ENCODE measurements around the gene BPNT1. TPM values are rescaled to one million over a fixed set of nuclear protein-coding genes. Genes with fewer than 3 reads are reported as not detected.

Gene BPNT1
- total and polyA plus RNA-seq, 2 of the 13 experiments (the other 11 are each of a cell fraction or from before 2014, with no cell fraction given): 35.2 to 43.9 TPM

- TF ChIP-seq AGO1 (IDR thresholded peaks at IDR 0.05; ENCODE audit: low read depth, low read length, poor library complexity, severe bottlenecking): peak; percentile 35
- TF ChIP-seq ZNF235 (CRISPR knock-in tag; IDR thresholded peaks at IDR 0.05; ENCODE audit: borderline replicate concordance): 0 out of 2 replicates have a peak, but pooled peaks have one; percentile 68
- peak; percentile 74; the same call in 1 of the 2 replicates for TF ChIP-seq ZSCAN31 (CRISPR knock-in tag; IDR thresholded peaks at IDR 0.05; ENCODE audit: low read depth)
- 0 out of 2 replicates have a peak, but pooled peaks have one; percentile 24 for TF ChIP-seq ZNF629 (CRISPR knock-in tag; conservative IDR thresholded peaks at IDR 0.05)
- TF ChIP-seq ZBTB21 (CRISPR knock-in tag; IDR thresholded peaks at IDR 0.05): no peak
- no peak for TF ChIP-seq SMAD9 (CRISPR knock-in tag; IDR thresholded peaks at IDR 0.05)
- no peak for TF ChIP-seq NFYC (CRISPR knock-in tag; IDR thresholded peaks at IDR 0.05)
- TF ChIP-seq RFXANK (CRISPR knock-in tag; IDR thresholded peaks at IDR 0.05): no peak
- no peak; the same call in 1 of the 2 replicates for TF ChIP-seq MEIS1 (CRISPR knock-in tag; IDR thresholded peaks at IDR 0.05; ENCODE audit: borderline replicate concordance)
- no peak for TF ChIP-seq NBN (conservative IDR thresholded peaks at IDR 0.05)
- peak; percentile 12; the same call in 1 of the 2 replicates for TF ChIP-seq MEIS2 (CRISPR knock-in tag; IDR thresholded peaks at IDR 0.05)
- TF ChIP-seq SETDB1 (CRISPR knock-in tag; IDR thresholded peaks at IDR 0.05; ENCODE audit: borderline replicate concordance): no peak
- TF ChIP-seq ZNF407 (CRISPR knock-in tag; IDR thresholded peaks at IDR 0.05; ENCODE audit: not compliant biosample characterization): peak; percentile 85
- peak; percentile 37 for TF ChIP-seq ZNF18 (CRISPR knock-in tag; IDR thresholded peaks at IDR 0.05; ENCODE audit: insufficient replicate concordance)
- peak; percentile 65; the same call in 1 of the 2 replicates for TF ChIP-seq ZNF746 (CRISPR knock-in tag; IDR thresholded peaks at IDR 0.05)
- no peak for TF ChIP-seq NFE2L1 (CRISPR knock-in tag; IDR thresholded peaks at IDR 0.05; ENCODE audit: borderline replicate concordance)
- TF ChIP-seq SSRP1 (CRISPR knock-in tag; IDR thresholded peaks at IDR 0.05): no peak
Measured at GRCh38 chr1:220094016-220094911, 4.7 kb upstream of the BPNT1 start, which contains the start of gene IARS2 (continued).

Data from HepG2 (cell line).